CD4-positive, alpha-beta T cell treated with Interleukin-4 for 1 hour (primary cell): ENCODE data around the gene TMEM222.

Experiments used
- DNase-seq, 2 donors: peaks; one replicate each; pipeline ENCODE4 v3.0.0-alpha.2; 2020 to 2022

The TMEM222 gene

DNA sequence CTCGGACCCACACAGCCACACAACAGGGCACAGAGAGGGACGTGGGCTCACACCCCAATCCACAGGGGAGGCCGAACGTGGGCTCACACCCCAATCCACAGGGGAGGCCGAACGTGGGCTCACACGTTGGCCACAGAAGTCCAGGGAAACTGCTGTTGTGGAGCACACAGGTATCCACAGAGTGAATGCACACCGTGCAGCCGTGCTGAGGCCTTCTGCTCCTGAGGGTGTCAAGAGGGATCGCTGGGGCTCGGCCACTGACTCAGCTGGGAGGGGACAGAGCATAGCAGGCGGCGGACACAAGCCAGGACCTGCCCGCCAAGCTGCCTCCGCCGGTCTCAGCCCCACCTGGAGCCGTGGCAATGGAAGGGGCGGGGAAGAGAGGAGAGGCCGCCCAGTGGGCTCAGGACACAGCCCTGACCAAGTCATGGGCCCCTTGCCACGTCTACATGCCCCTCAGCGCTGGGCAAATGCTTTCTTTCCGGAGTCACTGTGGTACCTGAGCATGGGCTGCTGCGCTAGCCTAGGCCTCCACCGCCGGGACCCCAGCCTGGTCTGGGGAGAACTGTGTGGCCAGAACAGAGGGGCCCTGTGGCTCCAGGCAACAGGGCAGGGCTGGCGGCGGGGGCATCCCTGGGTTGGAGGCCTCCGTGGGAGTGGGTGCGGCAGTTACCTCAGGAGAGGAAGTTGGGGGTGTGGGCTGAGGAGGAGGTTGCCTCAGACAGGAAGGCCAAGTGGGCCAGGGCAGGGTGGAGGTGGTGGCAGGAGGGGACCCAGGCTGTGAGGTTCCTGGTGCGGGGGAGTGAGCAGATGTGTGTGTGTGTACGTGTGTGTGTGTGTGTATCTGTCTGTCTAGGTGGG is 21.0 kb downstream of the TMEM222 start:
- peak; percentile 82 to 87 for DNase-seq

DNA sequence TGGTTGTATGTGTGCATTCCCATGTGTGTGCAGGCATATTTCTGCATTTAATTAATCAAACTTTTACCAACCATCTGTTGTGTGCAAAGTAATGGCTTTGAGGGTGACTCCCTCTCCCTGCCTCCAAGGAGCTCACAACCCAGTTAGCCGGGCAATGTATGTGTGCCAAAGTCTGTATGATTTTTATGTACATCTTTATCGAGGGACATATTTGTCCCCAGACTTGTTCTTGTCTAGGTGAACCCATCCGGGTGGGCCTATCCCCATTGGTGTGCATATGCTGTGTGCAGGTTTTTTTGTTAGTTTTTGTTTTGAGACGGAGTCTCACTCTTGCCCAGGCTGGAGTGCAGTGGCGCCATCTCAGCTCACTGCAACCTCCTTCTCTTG is 21.7 kb downstream of the TMEM222 start:
- DNase-seq, result no peak

DNA sequence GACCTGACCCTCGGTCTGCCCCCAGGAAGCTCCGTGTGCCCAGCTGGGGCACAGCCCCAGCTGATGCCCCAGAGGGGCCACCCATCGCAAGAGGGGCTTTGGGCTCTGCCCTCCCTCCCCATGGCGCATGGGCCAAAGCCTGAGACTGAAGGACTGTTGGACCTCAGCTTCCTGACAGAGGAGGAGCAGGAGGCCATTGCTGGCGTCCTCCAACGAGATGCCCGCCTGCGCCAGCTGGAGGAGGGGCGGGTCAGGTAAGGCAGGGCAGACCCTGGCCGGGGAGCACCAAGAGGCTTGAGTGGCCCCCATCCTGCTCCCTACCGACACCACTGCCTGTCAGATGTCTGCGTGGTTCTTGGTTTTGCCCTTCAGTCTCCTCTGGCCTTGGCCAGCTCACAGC is 23.3 kb downstream of the TMEM222 start:
- no peak for DNase-seq

DNA sequence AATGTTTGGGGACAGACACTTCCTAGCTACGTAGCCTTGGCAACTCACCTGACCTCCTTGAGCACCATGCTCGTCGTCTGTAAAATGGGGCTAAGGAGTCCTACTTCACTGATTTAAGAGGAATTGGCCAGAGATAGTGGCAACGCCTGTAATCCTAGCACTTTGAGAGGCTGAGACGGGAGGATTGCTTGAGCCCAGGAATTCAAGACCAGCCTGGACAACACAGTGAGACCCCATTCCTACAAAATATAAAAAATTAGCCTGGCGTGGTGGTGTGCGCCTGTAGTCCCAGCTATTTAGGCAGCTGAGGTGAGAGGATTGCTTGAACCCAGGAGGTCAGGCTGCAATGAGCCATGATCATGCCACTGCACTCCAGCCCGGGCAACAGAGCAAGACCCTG is 24.4 kb downstream of the TMEM222 start:
- no peak for DNase-seq

DNA sequence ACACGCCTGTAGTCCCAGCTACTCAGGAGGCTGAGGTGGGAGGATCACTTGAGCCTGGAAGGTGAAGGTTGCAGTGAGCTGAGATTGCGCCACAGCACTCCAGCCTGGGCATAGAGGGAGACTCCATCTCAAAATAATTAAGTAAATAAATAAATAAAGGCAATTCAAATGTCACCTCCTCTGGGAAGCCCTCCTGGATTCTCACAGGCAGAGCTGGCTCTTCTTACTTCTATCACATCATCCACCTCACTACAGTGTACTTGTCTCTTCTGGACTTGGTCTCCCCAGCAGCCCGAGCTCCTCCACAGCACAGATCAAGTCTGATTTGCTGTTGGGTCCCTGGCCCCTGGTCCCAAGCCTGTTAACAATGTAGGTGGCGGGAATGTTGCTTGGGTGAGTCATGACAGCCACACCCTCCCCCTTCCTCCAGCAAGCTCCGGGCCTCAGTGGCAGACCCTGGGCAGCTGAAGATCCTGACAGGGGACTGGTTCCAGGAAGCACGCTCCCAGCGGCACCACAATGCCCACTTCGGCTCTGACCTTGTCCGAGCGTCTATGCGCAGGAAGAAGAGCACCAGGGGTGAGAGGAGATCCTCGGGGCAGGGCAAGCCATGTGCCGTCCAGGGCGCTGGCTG is 25.1 kb downstream of the TMEM222 start:
- no peak for DNase-seq

DNA sequence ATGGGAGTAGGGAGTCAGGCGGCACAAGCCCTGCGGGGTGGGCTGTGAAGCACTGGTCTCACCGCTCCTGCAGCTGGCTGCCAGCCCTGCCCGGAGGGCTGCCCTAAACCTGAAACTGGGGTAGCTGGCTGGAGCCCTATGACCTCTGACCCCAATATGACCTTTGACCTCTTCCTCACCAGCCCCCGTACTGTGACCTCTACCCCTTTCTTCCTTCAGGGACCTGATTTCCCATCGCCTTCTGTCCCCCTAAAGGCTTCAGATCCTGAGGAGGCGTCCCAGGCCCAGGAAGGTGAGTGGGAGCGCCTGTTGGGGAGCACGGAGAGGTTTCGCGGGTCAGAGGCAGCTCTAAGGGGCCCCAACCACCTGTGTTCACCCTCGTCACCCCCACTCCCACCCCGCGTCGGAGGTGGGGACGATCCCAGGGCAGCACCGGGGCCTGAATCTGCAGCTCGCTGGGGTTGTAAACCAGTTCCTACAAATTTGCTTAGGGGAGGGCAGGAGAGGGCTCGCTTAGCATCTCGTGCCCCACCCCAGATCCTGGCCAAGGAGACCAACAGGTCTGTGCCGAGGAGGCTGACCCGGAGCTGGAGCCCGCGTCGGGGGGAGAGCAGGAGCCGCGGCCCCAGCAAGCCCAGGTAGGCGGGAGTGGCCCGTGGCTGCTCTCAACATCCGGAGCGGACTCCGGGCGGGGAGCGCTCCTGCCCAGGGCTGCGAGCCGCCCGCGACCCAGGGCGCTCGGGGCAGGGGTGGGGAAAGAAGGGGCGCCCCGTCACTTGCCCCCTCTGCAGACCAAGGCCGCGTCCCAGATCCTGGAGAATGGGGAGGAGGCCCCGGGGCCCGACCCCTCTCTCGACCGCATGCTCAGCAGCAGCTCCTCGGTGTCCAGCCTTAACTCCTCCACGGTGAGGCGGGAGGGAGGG is 27.2 kb downstream of the TMEM222 start:
- peak in 1 of 2 donors; percentile 37 for DNase-seq

DNA sequence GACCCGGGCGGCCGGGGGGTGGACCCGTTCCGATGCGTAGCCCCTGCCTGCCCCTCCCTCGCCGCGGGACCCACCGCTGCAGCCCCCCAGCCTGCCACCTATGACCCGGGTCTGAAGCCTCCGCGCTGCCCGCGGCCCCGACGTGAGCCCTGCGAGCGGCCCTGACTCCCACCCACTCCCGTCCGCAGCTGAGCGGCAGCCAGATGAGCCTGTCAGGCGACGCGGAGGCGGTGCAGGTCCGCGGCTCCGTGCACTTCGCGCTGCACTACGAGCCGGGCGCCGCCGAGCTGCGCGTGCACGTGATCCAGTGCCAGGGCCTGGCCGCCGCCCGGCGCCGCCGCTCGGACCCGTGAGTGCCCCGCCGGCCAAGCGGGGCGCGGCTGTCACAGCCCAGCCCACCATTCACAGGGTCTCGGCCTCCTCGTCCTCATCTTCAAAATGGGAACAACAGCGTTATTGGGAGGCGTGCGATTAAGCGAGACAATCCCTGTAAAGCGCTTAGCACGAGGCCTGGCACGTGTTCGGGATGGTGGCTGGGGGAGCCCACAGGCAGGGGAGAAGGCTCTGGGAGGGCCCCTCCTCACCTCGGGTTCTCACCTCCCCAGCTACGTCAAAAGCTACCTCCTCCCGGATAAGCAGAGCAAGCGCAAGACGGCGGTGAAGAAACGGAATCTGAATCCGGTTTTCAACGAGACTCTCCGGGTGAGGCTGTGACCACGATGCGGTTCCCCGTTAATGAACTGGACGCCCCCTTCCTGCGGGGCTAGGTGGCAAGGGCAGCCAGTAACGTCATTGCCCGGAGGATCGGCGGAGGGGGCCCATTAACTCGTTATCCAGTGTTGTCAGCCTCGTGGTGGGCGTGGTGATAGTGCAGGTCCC is 28.1 kb downstream of the TMEM222 start:
- no peak for DNase-seq

DNA sequence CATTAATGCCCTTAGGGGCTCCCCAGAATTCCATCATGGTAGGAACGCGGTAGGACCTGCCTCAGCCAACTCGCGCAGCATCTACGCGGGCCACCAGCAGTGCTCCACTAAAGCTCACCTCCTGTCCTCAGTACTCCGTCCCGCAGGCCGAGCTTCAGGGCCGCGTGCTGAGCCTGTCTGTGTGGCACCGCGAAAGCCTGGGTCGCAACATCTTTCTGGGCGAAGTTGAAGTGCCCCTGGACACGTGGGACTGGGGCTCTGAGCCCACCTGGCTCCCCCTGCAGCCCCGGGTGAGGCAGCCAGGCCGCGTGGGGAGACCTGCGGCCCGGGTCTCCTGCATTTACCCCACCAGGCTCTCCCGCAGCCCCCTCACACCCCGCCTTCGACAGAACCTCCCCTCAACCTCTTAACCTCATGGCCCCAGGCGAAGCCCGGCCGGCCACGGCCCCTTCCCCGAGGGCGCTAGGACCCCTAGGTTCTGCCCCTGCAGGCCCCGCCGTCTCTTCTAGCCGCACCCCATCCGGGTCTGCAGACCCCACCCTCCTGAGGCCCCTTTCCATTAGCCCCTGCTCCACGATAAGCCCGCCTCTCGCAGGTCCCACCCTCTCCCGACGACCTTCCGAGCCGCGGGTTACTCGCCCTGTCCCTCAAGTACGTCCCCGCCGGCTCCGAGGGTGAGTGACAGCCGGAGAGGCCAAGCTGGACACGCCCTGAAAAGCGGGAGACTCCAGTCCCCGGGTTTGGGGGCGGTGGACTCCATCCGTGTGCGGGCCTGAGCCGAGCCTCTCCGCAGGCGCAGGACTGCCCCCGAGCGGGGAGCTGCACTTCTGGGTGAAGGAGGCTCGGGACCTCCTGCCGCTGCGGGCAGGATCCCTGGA is 28.9 kb downstream of the TMEM222 start:
- DNase-seq, result no peak

DNA sequence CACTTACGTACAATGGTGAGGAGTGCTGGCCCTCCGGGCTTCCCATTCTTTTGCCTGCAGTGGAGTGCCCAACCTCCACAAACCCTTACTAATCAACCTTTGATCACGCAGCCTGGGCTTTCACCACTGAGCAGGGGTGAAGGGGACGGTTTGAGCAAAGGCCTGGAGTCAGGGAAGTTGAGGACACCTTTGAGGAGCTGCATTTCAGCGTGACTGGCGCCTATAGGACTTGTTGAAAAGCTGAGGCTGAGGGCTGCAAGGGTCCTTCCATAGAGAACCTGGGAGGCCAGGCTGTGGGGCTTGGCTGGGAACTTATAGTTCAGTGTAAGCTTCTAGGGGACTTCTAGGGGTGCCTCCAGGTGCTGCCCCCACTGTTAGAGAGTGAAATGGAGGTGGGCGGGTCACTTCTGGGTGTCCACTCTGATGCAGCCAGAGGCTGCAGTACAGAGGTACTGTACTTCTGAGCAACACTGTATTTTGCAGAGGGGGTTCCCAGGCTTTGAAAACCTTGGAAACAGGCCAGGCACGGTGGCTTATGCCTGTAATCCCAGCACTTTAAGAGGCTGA is 29.7 kb downstream of the TMEM222 start:
- no peak for DNase-seq

DNA sequence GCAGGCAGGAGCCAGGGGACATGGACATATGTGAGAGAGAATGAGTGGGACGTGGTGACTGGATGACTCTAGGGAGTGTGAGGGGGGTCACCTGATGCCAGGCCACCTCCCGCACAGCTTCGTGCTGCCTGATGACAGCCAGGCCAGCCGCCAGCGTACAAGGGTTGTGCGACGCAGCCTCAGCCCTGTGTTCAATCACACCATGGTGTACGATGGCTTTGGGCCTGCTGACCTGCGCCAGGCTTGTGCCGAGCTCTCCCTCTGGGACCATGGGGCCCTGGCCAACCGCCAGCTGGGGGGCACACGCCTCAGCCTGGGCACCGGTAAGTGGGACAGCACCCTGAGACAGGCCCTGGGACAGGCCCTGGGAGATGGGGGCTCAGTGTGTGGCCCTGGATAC is 31.2 kb downstream of the TMEM222 start:
- DNase-seq, result no peak

DNA sequence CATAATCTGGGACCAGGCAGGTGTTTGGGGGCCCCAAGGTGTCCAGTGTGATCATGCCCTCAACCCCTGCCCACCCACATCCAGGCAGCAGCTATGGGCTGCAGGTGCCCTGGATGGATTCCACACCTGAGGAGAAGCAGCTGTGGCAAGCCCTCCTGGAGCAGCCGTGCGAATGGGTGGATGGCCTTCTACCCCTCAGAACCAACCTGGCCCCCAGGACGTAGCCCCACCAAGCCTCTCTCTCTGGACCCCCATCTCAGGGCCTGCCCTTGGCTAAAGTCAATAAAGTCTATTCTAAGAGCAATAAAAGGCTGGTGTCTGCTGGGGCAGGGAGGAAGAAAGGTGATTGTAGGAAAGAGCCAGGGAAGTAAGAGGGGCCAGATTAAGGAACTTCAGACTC is 31.7 kb downstream of the TMEM222 start:
- no peak for DNase-seq

DNA sequence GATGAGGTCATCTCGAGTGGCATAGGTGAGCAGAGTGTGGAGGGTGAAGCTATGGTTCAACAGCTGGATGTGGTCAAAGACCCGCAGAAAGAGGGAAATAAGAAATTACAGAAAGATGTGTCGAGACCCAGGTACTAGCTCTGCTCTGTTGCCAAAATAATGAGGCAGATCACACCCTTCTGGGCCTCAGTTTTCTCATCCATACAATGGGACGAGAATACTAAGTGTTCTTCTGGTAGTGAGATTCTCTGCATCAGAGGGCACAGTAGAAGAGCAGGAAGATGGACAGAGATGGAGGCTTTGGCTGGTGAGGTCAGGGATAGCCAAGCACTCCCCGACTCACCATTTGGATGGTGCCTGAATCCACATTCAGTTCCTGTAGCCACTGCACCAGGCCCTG is 33.7 kb downstream of the TMEM222 start:
- DNase-seq, result no peak

DNA sequence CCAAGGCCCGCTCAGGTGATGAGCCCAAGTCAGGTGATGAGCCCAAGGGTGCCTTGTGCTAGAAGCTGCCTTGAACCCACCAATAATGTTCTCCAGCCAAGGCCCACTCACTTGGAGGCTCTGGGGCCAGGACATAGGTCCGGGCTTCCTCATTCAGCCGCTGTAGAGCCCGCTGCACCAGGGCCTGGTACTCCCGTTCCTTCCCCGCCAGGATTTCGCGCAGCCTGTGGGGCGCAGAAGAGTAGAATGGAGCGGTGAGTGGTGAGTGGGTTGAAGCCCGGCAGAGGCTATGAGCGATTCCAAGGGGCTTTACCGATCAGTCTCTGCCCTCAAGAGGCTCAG is 34.3 kb downstream of the TMEM222 start:
- DNase-seq, result no peak

DNA sequence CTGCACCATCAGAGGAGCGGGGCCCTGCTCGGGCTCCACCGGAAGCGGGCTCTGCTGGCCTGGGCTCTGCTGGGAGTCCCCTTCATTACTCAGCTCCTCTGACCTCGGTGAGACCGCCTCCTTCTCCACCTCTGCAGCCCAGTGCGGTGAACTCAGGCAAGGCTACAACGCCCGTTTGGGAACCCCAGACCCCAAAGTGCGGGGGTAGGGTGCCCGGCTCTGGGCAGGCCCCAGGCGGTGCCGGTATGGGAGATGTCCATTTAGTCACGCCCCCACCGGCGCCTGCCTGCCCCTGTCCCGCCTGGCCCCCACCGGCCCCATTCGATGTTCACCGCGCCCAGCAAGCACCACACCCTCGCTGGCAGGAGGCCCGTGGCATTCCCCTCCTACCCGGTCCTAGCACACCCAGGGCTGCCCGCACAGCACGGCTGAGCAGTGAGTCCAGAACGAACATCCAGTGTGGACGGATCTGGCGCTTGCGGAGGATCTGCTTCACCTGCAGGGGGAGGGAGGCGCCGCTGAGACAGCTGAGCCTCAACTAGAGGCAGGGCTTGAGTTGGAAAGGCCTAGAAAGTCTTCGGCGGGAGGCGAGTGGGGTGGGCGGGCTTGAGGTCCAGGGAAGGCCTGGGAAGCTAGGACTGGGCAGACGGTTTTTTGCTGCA is 34.8 kb downstream of the TMEM222 start:
- DNase-seq, result peak; percentile 34 to 57

DNA sequence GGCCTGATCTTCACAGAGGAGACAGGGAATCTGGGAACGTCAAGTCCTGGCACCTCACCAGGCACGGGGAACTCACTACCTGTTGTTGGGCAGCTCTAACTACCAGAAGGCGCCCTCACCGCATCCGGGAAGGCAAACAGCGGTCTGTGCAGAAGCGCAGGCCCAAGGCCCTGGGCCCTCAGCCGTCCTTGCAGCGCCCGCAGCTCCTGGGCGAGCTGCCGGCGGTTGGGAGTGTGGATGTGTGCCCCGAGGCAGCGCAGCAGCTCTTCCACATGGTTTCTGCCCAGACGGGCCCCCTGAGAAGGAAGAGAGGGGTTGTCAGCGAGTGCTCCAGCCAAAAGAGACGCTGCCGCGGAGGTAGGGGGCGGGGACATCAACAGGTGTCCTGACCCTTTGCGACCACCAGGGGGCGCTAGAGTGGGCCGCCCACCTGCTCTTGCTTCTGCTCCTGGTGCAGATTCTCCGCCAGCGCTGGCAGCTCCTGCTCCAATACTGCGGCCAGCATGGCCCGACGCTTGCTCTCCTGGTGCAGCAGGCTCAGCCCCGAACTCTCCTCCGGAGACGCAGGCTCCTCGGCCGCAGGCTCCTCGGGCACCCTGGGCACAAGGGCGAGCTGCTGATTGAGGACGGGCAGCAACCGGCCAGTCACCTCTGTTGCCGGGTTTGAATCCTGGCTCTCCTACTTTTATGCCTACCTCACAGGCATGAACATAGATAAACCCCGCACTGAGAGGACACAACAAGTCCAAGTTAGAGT is 35.5 kb downstream of the TMEM222 start:
- peak; percentile 85 to 86 for DNase-seq

DNA sequence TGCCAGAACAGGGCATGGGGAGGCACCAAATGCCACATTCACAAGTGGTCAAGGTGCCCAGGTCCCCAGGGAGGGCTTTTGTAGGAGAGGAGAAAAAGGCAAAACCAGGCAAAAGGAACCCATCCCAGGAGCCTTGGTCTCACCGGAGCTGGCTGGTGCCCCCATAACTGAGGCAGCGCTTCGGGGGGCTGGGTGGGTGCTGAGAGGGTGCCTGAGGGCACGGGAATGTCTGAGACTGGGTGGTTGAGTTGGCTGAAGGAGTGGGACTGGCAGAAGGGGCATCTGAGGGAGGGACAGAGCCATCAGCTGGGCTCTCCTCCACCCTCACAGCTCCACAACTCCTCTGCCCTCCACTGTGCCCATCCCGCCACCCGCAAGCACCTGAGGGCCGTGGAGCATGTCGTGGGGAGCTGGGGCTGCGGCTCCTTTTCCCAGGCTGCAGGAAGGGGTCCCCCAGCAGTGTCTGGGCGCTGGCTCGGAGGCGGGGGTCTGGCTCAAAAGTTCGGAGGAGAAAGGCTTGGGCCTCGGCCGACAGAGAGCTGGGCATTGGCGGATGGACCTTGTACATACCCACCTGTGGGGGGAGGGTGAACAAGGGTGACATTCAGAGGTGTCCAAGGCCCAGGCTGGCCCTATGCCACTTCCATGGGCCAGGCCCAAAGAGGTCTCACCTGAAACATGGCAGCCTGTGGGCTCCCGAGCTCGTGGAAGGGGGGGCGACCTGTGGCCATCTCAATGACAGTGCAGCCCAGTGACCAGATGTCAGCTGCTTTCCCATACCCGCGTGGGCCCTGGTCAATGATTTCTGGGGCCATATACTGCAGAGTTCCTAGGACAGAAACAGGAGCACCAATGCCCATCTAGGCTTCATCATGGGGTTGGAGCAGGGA is 36.3 kb downstream of the TMEM222 start:
- no peak for DNase-seq

DNA sequence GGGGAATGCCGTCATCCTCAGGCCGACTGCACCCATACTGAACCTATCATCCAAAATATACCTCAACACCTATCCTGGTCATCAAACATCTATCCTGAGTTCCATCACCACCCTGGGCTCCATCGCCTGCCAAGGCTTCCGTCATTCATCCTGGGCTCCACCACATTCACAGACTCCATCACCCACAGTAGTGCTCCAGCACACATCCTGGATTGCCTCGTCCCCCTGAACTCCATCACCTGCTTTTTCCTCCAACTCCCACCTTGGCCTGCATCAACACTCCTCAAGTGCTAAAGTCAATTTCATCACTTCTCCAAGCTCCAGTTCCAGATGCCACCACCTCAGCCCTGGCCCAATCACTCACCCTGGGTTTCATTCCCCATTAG is 37.0 kb downstream of the TMEM222 start:
- DNase-seq, result no peak

DNA sequence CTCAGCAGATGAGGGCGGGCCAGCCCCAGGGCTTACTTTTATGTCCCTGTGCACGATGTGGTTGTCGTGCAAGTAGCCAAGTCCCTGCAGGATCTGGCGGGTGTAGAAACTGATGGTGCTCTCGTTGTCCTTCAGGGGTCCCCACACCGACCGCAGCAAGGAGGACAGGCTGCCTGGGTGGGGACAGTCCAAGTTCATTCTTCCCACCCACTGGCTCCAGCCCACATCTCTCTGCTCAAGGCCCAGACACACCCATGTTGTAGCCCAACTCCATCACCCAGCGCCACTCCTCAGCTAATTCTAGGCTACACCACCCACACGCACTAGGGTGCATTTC is 37.8 kb downstream of the TMEM222 start:
- no peak for DNase-seq
